ENCODE measurements around the gene YBEY.

YBEY gene

DNA sequence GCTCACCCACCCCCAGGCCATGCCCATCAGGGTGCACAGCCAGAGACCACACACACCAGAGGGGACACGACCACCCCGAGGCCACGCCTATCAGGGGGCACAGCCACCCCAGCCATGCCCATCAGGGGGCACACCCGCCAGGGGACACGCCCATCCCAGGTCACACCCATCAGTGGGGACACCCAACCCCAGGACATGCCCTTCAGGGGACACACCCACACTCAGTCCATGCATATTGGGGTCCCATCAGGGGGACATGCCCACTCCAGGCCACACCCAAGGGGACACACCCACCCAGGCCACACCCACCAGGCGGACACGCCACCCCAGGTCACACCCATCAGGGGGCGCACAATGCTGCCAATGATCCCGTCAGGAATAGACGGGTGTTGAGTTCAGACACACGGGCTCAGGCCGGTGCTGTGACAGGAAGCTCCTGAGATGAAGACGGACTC is 21.4 kb upstream of the YBEY start:
- no peak for DNase-seq

DNA sequence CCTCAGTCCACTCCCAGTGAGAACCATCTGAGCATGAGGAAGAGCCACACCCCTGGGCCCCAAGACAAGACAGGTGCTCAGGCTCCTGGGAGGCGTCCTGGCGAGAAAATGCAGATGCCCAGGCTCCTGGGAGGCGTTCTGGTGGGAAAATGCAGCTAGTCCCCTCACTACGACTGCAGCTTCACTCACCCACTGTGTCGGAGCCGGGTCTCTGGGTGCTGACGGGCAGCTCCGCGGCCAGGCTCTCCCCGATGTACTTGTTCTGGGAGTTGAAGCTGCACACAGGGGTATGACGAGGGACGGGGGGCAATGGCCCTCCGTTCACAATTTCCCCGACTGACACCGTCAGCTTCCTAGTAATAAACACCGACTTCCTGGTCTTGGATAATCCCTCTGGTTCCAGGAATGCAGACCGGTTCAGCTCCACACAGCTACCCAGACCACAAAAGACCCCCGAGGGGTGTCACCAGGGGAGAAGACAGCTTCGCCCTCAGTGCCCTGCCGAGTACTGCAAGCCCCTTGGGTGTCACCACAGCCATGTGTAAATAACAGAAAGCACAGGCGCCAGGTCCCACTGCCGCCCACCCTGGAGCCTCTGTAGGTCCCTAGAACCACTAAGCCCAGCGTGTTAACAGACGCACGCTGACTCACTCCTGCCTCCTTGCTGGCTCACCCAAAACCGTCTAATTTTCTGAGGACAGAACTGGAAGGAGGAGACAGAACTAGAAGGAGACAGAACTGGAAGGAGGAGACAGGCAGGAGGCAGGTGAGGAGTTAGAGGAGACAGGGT is 20.2 kb upstream of the YBEY start:
- DNase-seq = no peak

DNA sequence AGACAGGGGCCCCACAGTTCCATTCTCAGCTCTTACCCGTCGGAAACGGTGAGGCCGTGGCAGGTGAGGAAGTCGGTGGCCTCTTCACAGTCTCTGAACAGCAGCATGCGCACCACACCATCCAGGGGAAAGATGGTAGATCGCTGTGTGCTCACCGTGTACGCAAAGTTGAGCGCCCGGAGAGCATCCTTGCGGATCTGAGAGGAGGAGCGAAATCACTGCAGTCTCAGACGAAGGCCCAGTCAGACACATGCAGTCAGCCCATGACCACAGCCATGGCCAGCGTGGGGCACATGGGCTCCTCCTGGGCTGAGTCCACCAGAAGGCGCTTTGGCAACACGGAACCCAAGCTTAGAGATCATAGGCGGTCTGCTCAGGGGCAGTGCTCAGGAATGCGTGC is 19.2 kb upstream of the YBEY start:
- DNase-seq = no peak

DNA sequence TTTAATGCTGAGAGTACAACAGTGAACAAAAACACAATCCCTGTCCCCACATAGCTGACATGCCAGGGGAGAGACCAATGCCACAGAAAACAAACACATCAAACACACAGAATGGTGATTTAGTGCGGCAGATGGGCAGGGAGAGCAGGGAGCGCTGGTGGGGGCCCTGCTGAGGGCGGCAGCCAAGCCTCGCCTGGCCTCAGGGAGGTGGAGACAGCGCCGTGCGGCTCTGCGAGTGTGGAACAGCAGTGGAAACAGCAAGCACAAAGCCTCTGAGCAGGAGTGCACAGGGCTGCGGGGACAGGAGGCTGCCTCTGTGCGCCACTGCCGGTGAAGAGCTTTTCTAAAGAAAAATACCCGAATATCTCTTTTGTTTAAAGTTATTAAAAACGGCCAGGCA is 17.8 kb upstream of the YBEY start:
- no peak for DNase-seq

DNA sequence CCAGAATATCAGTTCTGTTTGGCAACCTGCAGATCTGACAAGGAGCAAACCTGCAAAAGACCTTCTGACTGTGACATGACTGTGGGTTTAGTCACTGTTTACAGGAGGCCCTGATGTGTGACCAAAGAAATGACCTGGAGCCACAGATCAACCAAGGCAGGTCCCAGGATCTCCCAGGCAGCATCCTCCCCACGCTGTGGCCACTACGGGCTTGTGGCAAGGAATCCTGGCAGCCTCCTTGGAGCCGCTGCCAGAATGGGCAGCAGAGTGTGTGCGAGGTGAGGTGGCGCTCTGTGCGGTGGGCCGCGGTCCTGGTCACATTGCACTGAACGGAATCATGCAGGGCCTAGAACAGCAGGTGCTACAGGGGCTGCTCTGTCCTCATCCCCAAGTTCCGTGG is 16.7 kb upstream of the YBEY start:
- DNase-seq = no peak

DNA sequence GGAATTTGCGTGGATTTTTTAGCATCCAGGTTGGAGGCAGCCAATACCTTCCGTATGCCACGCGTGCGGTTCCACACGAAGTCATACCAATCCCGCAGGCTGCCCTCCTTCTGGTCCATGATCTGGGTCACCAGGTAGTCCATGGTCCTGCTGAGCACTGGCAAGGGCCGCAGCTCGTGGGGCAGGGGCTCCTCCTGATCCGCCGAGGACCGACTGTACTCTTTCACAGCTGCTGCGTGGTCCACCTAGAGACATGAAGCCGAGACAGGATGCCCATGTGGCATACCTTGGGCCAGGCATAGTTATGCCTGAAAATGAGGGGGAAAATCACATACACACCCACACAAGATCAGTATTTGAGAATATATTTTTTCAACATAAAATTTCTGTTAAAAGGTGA is 12.8 kb upstream of the YBEY start:
- no peak for DNase-seq

DNA sequence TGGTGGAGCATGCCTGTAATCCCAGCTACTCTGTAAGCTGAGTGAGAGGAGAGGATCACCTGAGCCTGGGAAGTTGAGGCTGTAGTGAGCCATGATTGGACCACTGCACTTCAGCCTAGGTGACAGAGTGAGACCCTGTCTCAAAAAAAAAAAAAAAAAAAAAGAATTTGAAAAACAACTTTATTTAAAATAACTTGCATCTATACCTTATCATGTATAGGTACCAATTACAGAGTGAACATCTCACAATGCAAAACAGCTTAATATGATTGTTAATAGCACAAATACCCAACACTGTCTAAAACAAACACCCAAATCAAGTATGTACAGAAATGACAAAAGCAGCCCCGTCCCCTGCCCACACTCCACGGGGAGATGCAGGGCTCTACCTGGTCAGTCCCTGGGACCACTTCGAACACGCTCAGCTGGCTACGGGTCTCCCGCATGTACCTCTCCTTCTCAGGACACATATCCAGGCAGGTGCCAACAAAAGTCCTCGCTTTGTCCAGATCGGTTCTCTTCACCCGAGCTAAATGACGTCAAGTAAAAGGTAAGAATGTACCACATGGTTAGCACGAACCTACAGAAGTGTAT is 11.2 kb upstream of the YBEY start:
- no peak for DNase-seq

DNA sequence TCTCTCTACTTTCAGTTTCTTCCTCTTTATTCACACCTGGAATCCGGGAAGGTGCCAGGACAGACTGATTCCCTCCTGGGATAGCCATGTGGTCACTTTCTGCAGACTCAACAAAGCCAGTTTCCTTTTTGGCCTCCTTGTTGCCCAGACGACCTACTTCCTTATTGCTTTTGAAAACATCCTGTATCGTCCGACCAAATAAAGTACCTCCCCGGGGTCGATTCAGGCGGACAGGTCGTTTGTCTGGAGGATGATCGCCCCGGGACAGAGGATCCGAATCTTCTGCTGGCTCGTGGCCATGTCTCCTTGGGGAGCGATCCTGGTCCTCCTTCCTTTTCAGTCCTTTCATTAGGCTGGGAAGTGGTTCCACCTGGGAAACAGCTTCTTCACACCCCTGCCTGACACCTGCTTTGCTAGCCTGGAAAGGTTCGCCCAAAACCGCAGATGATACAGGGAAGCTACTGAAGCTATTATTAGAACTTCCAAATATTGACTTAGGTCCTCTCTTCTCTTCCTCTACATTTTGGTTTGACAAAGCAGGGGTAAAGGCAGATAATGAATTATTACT is 2.0 kb upstream of the YBEY start:
- no peak for DNase-seq

DNA sequence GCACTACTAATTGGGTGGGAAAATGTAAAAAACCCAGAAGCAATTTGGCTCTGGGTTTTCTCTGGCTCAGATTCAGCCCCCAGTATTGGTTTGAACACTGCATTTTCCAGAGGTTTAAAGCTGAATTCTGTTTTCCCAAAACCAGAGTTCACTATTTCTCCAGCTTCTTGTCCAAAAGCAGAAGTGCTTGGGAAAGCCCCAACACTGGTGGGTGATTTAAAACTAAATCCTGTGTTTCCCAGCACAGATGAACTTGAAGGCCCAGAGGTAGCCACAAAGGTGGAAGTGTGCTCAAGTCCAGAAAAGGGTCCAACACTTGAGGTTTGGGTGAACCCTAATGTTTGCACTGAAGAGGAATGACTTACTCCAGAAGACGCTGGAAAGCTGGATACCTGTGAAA is 1.4 kb upstream of the YBEY start:
- DNase-seq = no peak

DNA sequence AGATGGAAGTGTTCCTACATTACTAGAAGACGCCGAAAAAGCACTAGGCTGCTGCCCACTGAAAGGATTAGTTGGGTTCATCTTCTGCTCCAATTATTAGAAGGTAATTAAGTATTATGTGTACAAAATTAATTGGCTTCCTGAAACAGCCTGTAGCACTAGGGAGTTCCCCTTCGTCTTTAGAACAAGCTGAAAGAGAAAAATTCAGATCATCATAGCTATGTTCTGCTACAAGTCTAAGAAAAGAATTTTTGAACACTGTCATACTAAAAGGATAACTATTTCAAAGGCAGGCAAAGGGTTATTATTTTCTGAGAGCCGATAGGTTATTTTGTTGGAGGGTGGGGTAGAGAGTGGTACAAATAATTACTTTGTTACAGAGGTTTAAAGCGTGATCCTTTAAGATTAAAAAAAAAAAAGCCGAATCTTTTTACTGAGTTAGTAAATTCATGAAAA is 908 bp upstream of the YBEY start, which contains the start of gene MCM3AP:
MCM3AP (minus strand) TSS at position 406 of the 456 bp plus-strand sequence; CDS start at position 81, 325 bp downstream.
- DNase-seq = no peak

DNA sequence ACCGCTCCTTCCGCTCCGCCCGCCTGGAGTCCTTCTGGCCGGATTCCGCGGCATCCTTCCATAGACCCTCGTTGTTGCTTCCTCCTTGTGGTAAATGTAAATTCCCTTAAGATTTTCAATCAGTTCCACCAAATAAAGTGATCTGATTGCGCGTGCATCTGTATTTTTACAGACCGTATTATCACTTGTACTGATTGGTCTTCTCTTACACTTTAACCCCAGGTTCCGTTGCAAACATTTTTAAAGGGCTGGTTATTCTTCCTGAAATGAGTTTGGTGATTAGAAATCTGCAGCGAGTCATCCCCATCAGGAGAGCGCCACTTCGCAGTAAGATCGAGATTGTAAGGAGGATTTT is 483 bp downstream of the YBEY start:
- DNase-seq = no peak

DNA sequence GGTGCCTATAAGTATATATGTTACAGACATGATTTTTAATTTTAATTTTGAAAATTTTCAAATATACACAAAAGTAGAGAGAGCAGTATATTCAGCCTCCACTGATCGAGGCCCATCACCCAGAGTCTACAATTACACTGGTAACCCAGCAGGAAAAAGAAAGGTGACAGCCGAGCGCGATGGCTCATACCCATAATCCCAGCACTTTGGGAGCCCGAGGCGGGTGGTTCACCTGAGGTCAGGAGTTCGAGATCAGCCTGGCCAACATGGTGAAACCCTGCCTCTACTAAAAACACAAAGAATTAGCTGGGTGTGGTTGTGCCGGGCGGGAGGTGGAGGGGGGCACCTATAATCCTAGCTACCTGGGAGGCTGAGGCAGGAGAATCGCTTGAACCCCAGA is 1.4 kb downstream of the YBEY start:
- DNase-seq = no peak

DNA sequence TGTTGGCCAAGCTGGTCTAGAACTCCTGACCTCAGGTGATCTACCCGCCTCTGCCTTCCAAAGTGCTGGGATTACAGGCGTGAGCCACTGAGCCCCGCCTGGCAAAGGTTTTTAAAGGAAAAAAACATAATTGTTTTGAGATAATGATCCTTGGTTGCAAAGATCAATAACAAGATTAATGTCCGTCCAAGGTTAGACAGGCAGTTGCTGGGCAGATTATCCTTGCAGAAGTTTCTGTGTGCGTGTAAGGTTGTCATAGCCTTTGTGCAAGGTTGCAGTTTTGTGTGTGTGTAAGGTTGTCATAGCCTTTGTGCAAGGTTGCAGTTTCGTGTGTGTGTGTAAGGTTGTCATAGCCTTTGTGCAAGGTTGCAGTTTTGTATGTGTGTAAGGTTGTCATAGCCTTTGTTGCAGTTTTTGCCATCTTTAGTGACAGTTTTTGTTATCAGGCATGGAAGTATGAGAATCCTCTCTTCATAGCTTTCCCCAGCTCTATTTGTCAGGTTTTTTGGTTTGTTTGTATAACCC is 3.6 kb downstream of the YBEY start:
- no peak for DNase-seq

DNA sequence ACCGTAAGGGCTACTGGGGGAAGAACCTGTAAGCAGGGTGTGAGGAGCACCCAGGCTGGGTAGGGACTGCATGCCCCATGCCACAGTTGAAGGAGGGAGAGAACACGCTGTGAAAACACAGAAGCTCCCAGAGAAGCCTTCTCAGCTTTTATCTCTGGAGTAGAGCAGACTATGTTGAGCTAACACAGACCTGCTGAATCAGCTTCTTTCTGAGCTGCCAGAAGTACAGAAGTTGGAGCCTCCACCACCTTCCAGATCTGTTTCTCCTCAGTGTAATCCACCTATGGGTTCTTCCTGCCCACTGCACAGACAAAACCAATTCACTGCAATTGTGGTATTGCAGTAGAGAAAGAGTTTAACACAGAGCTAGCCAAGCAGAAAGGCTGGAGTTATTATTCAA is 5.4 kb downstream of the YBEY start:
- no peak for DNase-seq

DNA sequence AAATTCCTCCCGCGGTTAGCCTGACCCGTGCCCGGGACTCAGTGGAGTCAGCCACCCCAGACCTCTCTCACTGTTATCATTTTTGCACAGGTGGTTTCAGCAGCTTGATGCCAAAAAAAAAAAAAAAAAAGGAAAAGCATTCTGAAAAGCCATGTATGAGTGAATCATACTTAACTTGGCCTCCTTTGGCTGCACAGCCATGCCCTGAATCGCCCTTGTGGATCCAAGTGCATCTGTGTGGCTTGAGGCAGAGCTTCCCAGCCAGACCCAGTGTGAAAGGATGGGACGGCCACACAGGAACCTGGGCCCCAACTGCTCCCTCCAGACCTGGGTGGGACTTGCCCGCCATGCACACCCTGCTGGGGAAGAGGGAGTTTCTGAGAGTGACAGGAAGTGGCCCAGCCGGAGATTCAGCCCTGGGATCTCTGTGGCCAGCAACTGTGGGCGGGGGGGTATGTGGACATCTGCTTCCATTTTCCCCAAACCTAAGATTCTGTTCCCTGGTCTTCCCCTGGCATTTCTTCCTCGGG is 8.6 kb downstream of the YBEY start:
- no peak for DNase-seq

DNA sequence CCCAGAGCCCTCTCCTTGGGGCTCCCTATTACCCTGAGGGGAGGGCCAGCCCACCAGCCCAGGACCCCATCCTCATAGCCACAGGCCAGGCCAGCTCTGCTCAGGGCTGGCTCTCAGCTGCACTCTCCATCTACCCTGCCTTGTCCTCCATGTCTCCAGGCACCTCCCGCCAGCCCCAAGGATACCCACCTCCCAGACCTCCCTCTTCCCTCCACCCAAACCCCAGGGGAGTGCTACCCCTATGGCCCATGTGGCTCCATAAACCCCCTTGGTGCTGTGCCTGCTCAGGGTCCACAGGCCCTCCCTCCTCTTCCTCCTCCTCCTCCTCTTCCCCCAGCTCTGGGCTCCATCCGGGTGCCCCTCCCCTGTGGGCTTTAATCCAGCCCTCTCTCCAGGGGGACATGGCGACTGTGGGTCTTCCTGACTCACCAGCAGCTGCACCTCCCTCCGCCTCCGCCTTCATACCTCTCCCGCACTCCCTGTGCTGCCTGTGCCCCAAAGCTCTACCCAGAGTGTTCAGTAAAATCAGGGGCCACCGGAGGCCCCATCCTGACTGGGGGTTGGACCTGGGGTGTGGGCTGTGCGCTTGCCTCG is 9.1 kb downstream of the YBEY start:
- DNase-seq = no peak

DNA sequence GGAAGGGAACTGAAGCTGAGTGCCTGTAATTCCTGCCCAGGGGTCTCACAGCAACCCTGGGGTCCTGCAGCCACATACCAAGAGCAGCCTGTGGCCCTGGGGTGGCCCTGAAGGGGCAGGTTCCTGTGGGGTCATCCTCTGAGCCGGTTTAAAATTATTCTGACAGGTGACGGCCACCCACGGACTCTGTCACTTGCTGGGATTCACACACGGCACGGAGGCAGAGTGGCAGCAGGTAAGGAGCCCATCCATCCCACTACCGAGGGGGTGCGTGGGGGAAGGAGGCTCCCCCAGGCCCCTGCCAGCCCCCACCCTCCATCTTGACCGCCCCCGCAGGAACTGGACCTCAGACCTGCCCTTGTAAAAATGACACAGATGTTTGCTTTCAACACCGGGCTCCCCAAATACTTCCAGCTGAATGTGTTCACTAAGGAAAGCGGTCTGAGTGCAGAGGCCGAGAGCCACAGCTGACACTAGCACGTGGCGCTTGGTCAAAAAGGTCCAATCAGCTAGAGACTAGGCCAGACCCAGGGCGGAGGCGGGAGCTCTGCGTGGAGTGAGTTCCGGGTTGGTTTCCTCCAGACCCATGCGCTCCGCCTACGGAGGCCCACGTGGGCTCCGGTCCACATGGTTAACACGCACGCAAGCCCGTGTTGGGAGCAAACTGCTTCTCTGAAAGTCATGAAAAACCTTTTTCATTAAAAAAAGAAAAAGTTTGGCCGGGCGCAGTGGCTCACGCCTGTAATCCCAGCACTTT is 10.0 kb downstream of the YBEY start:
- DNase-seq = no peak

DNA sequence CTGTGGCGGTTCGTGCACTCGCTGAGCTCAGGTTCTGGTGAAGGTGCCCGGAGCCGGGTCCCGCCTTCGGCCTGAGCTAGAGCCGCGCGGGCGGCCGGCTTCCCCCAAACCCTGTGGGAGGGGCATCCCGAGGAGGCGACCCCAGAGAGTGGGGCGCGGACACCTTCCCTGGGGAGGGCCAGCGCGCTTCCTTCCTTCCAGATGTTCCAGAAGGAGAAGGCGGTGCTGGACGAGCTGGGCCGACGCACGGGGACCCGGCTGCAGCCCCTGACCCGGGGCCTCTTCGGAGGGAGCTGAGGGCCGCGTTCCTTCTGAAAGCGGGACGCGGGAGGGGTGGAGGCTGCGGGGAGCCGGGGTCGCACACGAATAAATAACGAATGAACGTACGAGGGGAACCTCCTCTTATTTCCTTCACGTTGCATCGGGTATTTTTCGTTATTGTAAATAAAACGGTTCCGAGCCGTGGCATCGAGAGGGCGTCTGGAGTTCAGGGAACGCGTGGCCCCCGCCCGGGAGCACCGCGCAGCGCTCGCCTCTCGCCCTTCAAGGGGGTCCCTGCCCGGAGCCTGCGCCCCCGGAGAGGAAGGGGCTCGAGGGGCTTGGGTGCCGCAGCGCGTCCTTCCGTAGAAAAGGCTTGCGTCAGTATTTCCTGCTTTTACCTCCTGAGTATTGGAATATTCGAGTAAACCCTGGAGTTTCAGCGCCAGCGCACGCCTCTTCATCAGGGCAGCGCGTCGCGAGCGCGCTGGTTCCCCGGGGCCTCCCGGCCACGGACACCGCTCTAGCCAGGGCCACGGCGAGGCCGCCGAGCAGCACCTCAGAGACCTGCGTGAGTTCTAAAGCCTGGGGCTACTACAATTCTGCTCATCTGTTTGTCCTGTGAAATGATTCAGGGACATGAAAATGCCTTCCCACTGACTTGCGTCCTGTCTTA is 11.5 kb downstream of the YBEY start:
- no peak for DNase-seq

DNA sequence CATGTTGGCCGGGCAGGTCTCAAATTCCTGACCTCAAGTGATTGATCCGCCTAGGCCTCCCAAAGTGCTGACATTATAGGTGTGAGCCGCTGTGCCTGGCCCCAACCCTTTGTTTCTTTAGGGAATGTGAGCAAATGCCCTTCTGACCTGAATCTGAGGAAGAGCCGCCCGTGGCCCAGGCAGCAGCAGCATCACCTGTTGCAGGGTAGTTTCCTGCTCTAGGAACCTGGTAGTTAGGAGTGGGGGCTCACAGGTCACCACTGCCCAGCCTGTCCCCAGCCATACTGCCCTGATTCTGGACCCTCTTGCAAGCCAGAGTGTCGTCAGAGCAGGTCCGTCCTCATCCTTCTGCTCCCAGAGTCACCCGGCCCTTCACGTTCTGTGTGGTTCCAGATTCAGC is 13.0 kb downstream of the YBEY start:
- DNase-seq = no peak

DNA sequence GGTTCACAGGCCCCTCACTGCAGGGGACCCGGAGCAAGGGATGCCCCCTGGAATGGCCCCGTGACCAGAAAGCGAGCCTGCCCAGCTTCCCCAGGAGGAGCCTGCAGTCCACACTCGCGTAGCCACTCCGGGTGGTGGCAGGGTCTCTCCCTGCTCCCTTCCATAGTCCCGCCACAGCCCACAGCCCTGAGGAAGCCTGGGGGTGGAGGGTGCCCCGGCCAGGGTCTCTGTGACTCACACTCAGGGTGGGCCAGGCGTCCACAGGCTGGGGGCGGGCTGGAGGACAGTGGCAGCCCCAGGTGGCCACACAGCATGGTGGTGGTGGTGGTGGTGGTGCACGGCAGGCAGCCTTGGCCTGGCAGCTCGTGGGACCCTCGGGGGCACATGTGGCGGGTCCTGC is 15.6 kb downstream of the YBEY start:
- DNase-seq = no peak

DNA sequence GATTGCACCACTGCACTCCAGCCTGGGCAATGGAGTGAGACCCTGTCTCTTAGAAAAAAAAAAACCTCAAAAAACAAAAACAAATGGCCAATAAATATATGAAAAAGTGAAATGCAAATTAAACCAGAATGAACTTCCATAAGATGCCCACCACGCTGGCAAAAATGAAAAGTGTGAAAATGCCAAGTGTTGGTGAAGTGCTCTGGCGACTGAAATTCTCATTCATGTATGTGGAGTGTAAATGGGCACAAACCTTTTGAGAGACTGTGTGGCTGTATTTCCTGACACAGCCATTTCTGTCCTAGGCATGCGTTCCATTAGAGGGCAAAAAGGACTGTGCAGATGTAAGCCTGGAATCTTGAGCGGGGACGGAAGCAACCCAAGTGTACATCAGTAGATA is 18.3 kb downstream of the YBEY start:
- DNase-seq = no peak
